Trophoblast cell (in vitro differentiated cells and primary cell): ENCODE measurements around the gene RNF181.

Experiments
- DNase-seq, 2 donors: peaks; one replicate each; pipeline ENCODE4 v3.0.0-alpha.2; 2016
- H2AFZ ChIP-seq: 2 replicates; pipeline ENCODE4 v1.6.1; 2013; ENCODE audit warnings: low read length, moderate library complexity, mild to moderate bottlenecking; ENCODE audit not compliant: insufficient read depth, poor library complexity
- H2AK5ac ChIP-seq: 2 replicates; pipeline ENCODE4 v1.6.1; 2013; ENCODE audit warnings: mild to moderate bottlenecking, low read length
- H2BK120ac ChIP-seq: 2 replicates; pipeline ENCODE4 v1.6.1; 2013; ENCODE audit warnings: low read length, mild to moderate bottlenecking, moderate library complexity; ENCODE audit not compliant: insufficient read depth, poor library complexity
- H2BK12ac ChIP-seq: 2 replicates; pipeline ENCODE4 v1.6.1; 2013; ENCODE audit warnings: mild to moderate bottlenecking, low read length, moderate library complexity
- H2BK5ac ChIP-seq: 2 replicates; pipeline ENCODE4 v1.6.1; 2013; ENCODE audit warnings: low read length, low read depth, moderate library complexity, mild to moderate bottlenecking; ENCODE audit not compliant: poor library complexity
- H3K14ac ChIP-seq: 2 replicates; pipeline ENCODE4 v1.6.1; 2013; ENCODE audit warnings: mild to moderate bottlenecking, low read length
- H3K18ac ChIP-seq: 2 replicates; pipeline ENCODE4 v1.6.1; 2013; ENCODE audit warnings: mild to moderate bottlenecking, low read length
- H3K23ac ChIP-seq: 2 replicates; pipeline ENCODE4 v1.6.1; 2013; ENCODE audit warnings: low read length
- H3K27ac ChIP-seq: 2 replicates; pipeline ENCODE4 v1.5.1; 2013; ENCODE audit warnings: low read depth, mild to moderate bottlenecking, inconsistent platforms, low read length, moderate library complexity
- H3K27me3 ChIP-seq: 2 replicates; pipeline ENCODE4 v1.6.1; 2013; ENCODE audit warnings: inconsistent platforms, mild to moderate bottlenecking, low read length, moderate library complexity; ENCODE audit not compliant: insufficient read depth
- H3K36me3 ChIP-seq, 2 experiments: 1 replicate in 1 of 2; 2 replicates in 1 of 2; pipeline ENCODE4 v1.6.1; 2013; ENCODE audit warnings: low read length in 2 of 2, mild to moderate bottlenecking in 2 of 2, moderate library complexity in 1 of 2; ENCODE audit not compliant: insufficient read depth in 2 of 2, control insufficient read depth in 1 of 2
- H3K4ac ChIP-seq: 2 replicates; pipeline ENCODE4 v1.6.1; 2013; ENCODE audit warnings: low read depth, mild to moderate bottlenecking, low read length, moderate library complexity
- H3K4me1 ChIP-seq, 2 experiments: 1 replicate in 1 of 2; 2 replicates in 1 of 2; pipeline ENCODE4 v1.6.1; 2013; ENCODE audit warnings: low read length in 2 of 2, mild to moderate bottlenecking in 2 of 2, moderate library complexity in 1 of 2; ENCODE audit not compliant: insufficient read depth in 2 of 2, control insufficient read depth in 1 of 2
- H3K4me2 ChIP-seq: 2 replicates; pipeline ENCODE4 v1.6.1; 2013; ENCODE audit warnings: inconsistent platforms, mild to moderate bottlenecking, low read length, moderate library complexity
- H3K4me3 ChIP-seq: 2 replicates; pipeline ENCODE4 v1.5.1; 2013; ENCODE audit warnings: mild to moderate bottlenecking, low read depth, low read length, inconsistent platforms
- H3K79me1 ChIP-seq: one replicate; pipeline ENCODE4 v1.6.1; 2013; ENCODE audit warnings: low read length
- H3K79me2 ChIP-seq: 2 replicates; pipeline ENCODE4 v1.6.1; 2013; ENCODE audit warnings: low read length, mild to moderate bottlenecking; ENCODE audit not compliant: control insufficient read depth, insufficient read depth, poor library complexity
- H3K9ac ChIP-seq: 2 replicates; pipeline ENCODE4 v1.6.1; 2013; ENCODE audit warnings: mild to moderate bottlenecking, low read length
- H3K9me3 ChIP-seq: 2 replicates; pipeline ENCODE4 v1.6.1; 2013; ENCODE audit warnings: low read depth, mild to moderate bottlenecking, control low read depth, inconsistent platforms, low read length; ENCODE audit not compliant: insufficient read depth
- H4K12ac ChIP-seq: 2 replicates; pipeline ENCODE4 v1.6.1; 2013; ENCODE audit warnings: low read depth, mild to moderate bottlenecking, low read length, moderate library complexity
- H4K8ac ChIP-seq: 2 replicates; pipeline ENCODE4 v1.6.1; 2013; ENCODE audit warnings: low read depth, mild to moderate bottlenecking, low read length, moderate library complexity
- H4K91ac ChIP-seq: one replicate; pipeline ENCODE4 v1.6.1; 2013; ENCODE audit warnings: low read depth, mild to moderate bottlenecking, low read length, moderate library complexity
- WGBS: extraction: QIAGEN DNeasy Blood & Tissue Kit; methylation state at CpG from one replicate; pipeline ENCODE4 v1.1.7; 2013; ENCODE audit warnings: missing lambda C conversion rate; ENCODE audit not compliant: insufficient read length, insufficient coverage; ENCODE audit errors: extremely low coverage; 5-methylcytosine and 5-hydroxymethylcytosine counted together

Gene RNF181

GRCh38 chr2:85597241-85597640 is 1.7 kb downstream of the RNF181 start:
- Histone ChIP-seq H3K4ac (peak overlapping the region; percentile 15), H3K27me3 (no peaks in the 10 kb centered on the region), H3K4me1 (peaks cover 7 to 19% of the 10 kb centered on the region in 2 experiments), H3K14ac (no peak overlapping the region), H2AK5ac (no peak overlapping the region), H2BK120ac (no peak overlapping the region), H3K23ac (no peak overlapping the region), H3K4me2 (no peak overlapping the region), H3K79me1 (peaks cover 11% of the 10 kb centered on the region), H2BK5ac (no peak overlapping the region), H3K36me3 (peaks cover 28 to 32% of the 10 kb centered on the region in 2 experiments), H3K27ac (no peak overlapping the region), H4K91ac (no peak overlapping the region), H3K18ac (no peak overlapping the region), H3K79me2 (peaks cover 8% of the 10 kb centered on the region), H2AFZ (no peak overlapping the region), H4K8ac (no peak overlapping the region), H2BK12ac (no peak overlapping the region), H3K9me3 (peaks cover 2% of the 10 kb centered on the region), H3K9ac (no peak overlapping the region), H4K12ac (no peak overlapping the region), H3K4me3 (no peak overlapping the region)
- DNase-seq: no peak
- no CpG with 5 or more reads among the region's 5 CpGs for WGBS

GRCh38 chr2:85598594-85599340 is 3.2 kb downstream of the RNF181 start:
- H3K27ac ChIP-seq: no peak overlapping the region
- H2BK120ac ChIP-seq: no peak overlapping the region
- H3K9me3 ChIP-seq: peaks cover 3% of the 10 kb centered on the region
- H3K9ac ChIP-seq: no peak overlapping the region
- H4K91ac ChIP-seq: no peak overlapping the region
- H2BK12ac ChIP-seq: no peak overlapping the region
- no peak overlapping the region for H3K18ac ChIP-seq
- H3K4me1 ChIP-seq: peaks cover 7 to 20% of the 10 kb centered on the region in 2 experiments
- H2BK5ac ChIP-seq: no peak overlapping the region
- H3K79me2 ChIP-seq: peaks cover 11% of the 10 kb centered on the region
- H3K27me3 ChIP-seq: no peaks in the 10 kb centered on the region
- WGBS: no CpG with 5 or more reads among the region's 14 CpGs
- no peak overlapping the region for H4K8ac ChIP-seq
- peaks cover 28 to 32% of the 10 kb centered on the region in 2 experiments for H3K36me3 ChIP-seq
- H3K4me2 ChIP-seq: no peak overlapping the region
- H2AFZ ChIP-seq: no peak overlapping the region
- H3K4ac ChIP-seq: no peak overlapping the region
- no peak overlapping the region for H2AK5ac ChIP-seq
- no peak overlapping the region for H3K23ac ChIP-seq
- no peak overlapping the region for H3K14ac ChIP-seq
- no peak for DNase-seq
- no peak overlapping the region for H3K4me3 ChIP-seq
- H3K79me1 ChIP-seq: peaks cover 15% of the 10 kb centered on the region
- no peak overlapping the region for H4K12ac ChIP-seq

GRCh38 chr2:85599468-85600234 is 4.1 kb downstream of the RNF181 start:
- Histone ChIP-seq H3K79me2 (peaks cover 11% of the 10 kb centered on the region), H3K18ac (no peak overlapping the region), H3K27ac (no peak overlapping the region), H4K8ac (no peak overlapping the region), H3K4me3 (no peak overlapping the region), H4K12ac (no peak overlapping the region), H3K4ac (no peak overlapping the region), H3K27me3 (no peaks in the 10 kb centered on the region), H2BK12ac (no peak overlapping the region), H3K9ac (no peak overlapping the region), H2AK5ac (no peak overlapping the region), H2BK120ac (no peak overlapping the region), H3K79me1 (peaks cover 15% of the 10 kb centered on the region), H2AFZ (no peak overlapping the region), H2BK5ac (no peak overlapping the region), H3K36me3 (peaks cover 28 to 32% of the 10 kb centered on the region in 2 experiments), H3K14ac (no peak overlapping the region), H3K23ac (no peak overlapping the region), H4K91ac (no peak overlapping the region), H3K4me1 (peaks cover 7 to 25% of the 10 kb centered on the region in 2 experiments), H3K9me3 (peaks cover 3% of the 10 kb centered on the region), H3K4me2 (no peak overlapping the region)
- no peak for DNase-seq
- no CpG with 5 or more reads among the region's 17 CpGs for WGBS

- Histone ChIP-seq H3K14ac (no peak overlapping the region), H3K79me2 (peaks cover 11% of the 10 kb centered on the region), H2AFZ (no peak overlapping the region), H2BK120ac (no peak overlapping the region), H4K91ac (no peak overlapping the region), H3K4me3 (no peak overlapping the region), H3K23ac (no peak overlapping the region), H2BK5ac (no peak overlapping the region), H3K4me1 (peaks cover 7 to 26% of the 10 kb centered on the region in 2 experiments), H3K27me3 (no peaks in the 10 kb centered on the region), H3K9ac (no peak overlapping the region), H3K4me2 (no peak overlapping the region), H2AK5ac (no peak overlapping the region), H3K79me1 (peaks cover 12% of the 10 kb centered on the region), H3K4ac (no peak overlapping the region), H2BK12ac (no peak overlapping the region), H3K27ac (no peak overlapping the region), H3K18ac (no peak overlapping the region), H4K8ac (no peak overlapping the region), H3K36me3 (peaks cover 28 to 32% of the 10 kb centered on the region in 2 experiments), H4K12ac (no peak overlapping the region), H3K9me3 (peaks cover 3% of the 10 kb centered on the region)
- no CpG with 5 or more reads among the region's 3 CpGs for WGBS
- DNase-seq: no peak
These were observed 4.7 kb downstream of the RNF181 start for GRCh38 chr2:85600235-85600575.
